Rectal smooth muscle tissue (tissue), 1 donor: ENCODE results near the gene MPP3.
"Not testable (repeated sequence)": the region's sequence is repeated elsewhere in the genome, so short reads cannot be mapped to it uniquely, and the experiment has no call there.

ENCODE experiments used
- H3K27ac ChIP-seq: one replicate; pipeline ENCODE4 v1.7.0; 2013; ENCODE audit warnings: low read depth, low read length, inconsistent platforms
- H3K27me3 ChIP-seq: one replicate; pipeline ENCODE4 v1.7.0; 2013; ENCODE audit warnings: low read length; ENCODE audit not compliant: control insufficient read depth, insufficient read depth
- H3K36me3 ChIP-seq: one replicate; pipeline ENCODE4 v1.7.0; 2013; ENCODE audit warnings: low read length; ENCODE audit not compliant: control insufficient read depth, insufficient read depth
- H3K4me1 ChIP-seq: one replicate; pipeline ENCODE4 v1.7.0; 2013; ENCODE audit warnings: low read length; ENCODE audit not compliant: control insufficient read depth, insufficient read depth
- H3K4me3 ChIP-seq: one replicate; pipeline ENCODE4 v1.7.0; 2013; ENCODE audit warnings: low read length
- H3K9ac ChIP-seq: one replicate; pipeline ENCODE4 v1.7.0; 2013; ENCODE audit warnings: low read length

Gene MPP3

DNA sequence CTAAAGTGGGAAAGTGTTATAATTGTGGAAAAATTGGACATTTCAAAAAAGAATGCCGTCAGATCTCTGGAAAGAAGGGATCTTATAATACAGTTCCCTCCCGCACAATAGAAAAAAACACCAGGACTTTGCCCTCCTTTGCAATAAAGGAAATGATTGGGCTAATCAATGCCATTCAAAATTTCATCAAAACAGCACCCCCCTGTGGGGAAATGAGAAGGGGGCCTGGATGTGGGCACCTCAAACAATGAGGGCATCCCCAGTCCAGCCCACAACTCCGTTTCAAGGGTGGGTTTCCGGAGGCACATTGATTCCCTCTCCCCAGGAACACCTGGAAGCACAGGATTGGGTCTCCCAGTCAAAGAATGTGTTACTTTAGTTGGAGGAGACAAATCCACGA is 40.1 kb upstream of the MPP3 start:
- Histone ChIP-seq H3K4me1 (no peaks in the 10 kb centered on the region), H3K27me3 (no peaks in the 10 kb centered on the region), H3K9ac (no peak overlapping the region), H3K36me3 (no peaks in the 10 kb centered on the region), H3K27ac (no peak overlapping the region), H3K4me3 (peak overlapping the region; percentile 13)

DNA sequence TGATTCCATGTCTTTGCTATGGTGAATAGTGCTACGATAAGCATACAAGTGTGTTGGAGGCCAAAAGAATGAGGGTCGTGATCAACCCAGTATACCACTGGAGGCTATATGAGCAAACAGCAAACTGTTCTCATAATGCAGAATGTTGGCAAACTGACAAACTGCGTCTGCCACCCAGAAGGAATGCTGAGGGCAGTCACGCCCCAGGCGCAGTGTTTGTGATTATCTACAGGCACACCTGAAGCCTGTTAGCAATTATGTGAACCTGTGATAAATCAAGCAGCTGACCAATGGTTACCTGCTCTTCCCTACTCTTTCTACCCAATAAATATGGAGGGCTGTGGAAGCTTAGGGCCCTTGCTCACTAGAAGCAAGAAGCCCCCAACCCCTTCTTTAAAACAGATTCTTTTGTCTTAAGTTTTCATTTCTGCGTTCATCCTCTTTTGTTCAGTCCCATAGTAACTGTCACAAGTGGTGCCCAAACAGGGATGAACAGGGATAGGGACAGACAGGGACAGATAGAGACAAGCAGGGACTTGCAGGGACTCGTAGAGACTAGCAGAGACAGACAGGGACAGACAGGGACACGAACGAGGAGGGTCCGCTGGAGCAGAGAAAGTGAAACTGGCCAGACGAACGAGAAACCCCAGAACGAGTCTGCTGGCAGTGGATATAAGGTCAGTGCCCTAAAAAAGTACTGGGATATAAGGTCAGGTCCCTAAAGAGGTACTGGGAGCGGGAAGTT is 39.2 kb upstream of the MPP3 start:
- H3K9ac ChIP-seq, result peak overlapping the region; percentile 40
- H3K27ac ChIP-seq, result no peak overlapping the region
- peak overlapping the region; percentile 54 for H3K4me3 ChIP-seq
- H3K36me3 ChIP-seq, result no peaks in the 10 kb centered on the region
- no peaks in the 10 kb centered on the region for H3K4me1 ChIP-seq
- H3K27me3 ChIP-seq, result no peaks in the 10 kb centered on the region

DNA sequence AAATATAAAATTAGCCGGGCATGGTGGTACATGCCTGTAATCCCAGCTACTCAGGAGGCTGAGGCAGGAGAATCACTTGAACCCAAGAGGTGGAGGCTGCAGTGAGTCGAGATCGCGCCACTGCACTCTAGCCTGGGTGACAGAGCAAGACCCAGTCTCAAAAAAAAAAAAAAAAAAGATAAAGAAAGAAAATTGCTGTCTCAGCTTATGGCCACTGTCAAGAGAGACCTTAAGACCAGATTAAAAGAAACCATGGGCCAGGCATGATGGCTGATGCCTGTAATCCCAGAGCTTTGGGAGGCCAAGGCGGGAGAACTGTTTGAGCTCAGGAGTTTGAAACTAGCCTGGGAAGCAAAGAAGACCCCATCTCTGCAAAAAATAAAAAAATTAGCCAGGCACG is 36.1 kb upstream of the MPP3 start:
- not testable (repeated sequence) for H3K27me3 ChIP-seq, H3K4me3 ChIP-seq, H3K9ac ChIP-seq, H3K27ac ChIP-seq, H3K4me1 ChIP-seq, H3K36me3 ChIP-seq

DNA sequence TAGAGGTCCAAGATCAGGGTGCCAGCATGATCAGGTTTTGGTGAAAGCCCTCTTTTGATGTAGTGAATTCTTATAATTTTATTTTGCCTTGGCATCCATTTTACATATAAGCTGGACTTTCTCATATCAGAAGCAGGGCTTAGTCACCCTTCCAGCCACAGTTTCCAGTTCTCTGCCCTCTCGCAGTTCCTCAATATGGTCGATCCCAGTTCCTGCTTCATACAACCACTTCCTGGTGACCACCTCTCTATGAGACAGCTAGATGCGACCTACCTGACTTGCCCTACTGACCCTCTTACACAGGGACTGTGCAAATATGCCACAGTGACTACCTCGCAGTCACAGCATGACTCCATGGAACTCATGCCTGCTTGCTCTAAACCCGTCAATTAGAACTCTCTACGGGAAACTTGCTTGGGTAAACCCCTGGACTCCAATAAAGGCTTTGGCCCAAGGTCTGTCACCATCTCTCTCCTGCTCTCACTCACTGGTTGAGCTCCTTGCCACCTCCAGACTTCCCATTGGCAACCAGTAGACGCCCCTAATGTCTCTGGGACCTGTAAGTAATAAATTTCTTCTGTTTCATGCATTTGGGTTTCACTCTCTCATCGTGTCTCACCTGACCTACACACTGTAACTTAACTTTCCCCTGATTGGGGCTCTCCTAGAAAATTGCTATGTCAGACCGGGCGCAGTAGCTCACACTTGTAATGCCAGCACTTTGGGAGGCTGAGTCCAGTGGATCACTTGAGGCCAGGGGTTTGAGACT is 35.5 kb upstream of the MPP3 start:
- no peak overlapping the region for H3K27ac ChIP-seq
- H3K36me3 ChIP-seq, result no peaks in the 10 kb centered on the region
- H3K9ac ChIP-seq, result no peak overlapping the region

DNA sequence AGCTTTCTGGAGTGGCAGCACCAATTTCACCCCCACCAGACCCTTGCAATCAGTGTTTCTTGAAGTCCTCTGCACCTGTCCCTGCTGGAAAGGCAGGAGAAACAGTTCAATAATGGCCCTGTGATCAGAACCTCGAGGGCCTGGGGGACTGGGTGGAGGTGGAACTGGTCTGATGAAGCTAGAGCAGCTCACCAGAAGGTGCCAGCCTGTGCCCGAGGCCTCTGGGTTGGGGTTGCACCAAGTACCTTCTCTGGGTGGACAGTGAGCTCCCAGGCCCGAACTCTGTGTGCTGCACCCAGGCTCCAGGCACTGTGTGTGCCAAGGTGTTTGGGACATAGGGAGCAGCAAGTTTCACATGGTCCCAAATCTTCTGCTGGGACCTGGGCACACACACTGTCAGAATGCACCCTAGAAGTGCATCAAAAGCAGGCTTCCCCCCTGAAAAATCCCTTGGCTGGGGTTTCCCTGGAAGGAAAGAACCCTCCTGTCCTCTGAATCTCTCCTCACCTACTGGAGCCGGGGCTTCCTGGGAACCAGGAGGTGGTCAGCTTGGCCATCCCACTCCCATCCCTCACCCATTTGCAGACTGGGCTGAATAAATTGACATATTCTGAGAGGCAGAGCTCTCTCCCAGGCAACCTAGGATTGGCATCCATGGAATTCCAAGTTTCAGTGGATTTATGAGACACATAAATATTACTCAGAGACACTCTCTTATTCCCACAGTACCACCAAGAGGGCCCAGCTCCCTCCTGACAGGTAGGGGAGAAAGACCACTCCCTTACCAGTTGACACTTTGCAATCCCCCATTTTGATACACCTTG is 31.4 kb upstream of the MPP3 start:
- Histone ChIP-seq H3K27me3 (no peaks in the 10 kb centered on the region), H3K4me3 (no peak overlapping the region), H3K36me3 (no peaks in the 10 kb centered on the region), H3K9ac (no peak overlapping the region), H3K4me1 (no peaks in the 10 kb centered on the region), H3K27ac (no peak overlapping the region)

More for the DNA sequence above, 35.5 kb upstream of the MPP3 start:
- Histone ChIP-seq H3K27me3 (no peaks in the 10 kb centered on the region), H3K4me1 (no peaks in the 10 kb centered on the region), H3K4me3 (no peak overlapping the region)

DNA sequence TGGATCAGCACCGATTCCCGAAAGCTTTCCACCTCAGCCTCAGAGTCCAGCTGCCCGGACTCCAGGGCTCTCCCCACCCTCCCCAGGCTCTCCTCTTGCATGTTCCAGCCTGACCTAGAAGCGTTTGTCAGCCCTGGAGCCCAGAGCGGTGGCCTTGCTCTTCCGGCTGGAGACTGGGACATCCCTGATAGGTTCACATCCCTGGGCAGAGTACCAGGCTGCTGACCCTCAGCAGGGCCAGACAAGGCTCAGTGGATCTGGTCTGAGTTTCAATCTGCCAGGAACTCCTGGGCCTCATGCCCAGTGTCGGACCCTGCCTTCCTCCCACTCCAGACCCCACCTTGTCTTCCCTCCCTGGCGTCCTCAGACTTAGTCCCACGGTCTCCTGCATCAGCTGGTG is 29.0 kb upstream of the MPP3 start:
- Histone ChIP-seq H3K4me3 (no peak overlapping the region), H3K27ac (no peak overlapping the region), H3K36me3 (no peaks in the 10 kb centered on the region), H3K9ac (no peak overlapping the region), H3K27me3 (no peaks in the 10 kb centered on the region), H3K4me1 (no peaks in the 10 kb centered on the region)

DNA sequence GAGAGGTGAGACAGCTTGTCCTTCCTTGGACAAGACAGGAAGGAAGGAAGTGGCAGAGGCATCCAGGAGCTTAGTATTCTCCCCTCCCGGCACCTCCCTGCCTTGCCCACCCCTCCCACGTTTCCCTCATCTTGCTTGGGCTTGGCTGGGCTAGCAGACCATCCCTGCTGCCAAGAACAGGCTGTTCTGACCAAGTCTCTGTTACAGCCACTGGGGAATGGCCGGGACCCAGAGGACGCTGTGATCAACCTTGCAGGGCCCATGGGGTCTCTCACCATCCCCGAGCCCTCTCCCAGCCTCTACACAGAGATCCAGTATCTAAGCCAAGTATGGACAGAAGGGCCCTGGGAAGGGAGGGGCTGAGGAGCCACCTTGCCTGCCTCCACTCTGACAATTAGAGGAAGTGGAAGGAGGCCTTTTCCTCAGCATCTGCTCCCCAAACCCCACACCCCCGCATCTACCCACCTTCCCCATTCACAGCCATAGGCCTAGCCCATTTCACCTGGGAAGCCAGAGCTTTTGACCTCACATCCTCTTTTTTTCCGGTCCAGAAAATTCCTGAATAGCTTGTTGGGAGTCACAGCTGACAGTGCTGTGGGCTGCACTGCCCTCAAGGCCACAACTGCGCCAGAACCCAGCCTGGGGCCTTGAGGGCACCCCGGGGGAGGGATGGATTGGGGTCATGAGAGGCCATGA is 28.1 kb upstream of the MPP3 start:
- Histone ChIP-seq H3K36me3 (no peaks in the 10 kb centered on the region), H3K27ac (no peak overlapping the region), H3K4me1 (no peaks in the 10 kb centered on the region), H3K9ac (no peak overlapping the region), H3K4me3 (no peak overlapping the region), H3K27me3 (no peaks in the 10 kb centered on the region)

DNA sequence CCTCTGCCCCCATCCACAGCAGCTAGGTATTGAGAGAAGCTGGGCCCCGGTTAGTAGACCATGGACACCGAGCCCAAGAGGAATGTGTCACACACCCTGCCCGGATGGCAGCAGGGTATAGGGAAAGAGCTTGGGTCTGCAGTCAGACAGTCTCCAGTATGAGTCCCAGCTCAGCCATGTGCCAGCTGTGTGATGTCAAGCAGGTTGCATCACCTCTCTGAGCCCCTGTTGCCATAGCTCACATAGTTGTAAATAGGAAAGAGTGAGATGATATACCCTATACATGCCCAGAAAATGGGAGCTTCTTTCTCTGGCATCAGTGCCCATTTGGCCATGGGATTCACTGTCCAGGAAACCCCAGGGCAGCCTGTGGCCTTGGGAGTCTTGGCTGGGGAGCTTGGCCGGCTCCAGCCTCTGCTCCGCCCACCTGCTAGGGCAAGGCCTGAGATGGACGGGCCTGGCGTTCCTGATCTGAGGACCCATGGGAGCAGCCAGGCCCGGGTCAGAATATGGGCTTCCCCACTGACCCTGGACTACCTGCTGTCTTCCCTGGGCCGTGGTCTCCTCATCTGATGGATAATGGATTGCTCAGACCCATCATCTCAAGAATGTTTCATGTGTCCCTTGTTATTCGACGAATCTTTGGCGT is 27.3 kb upstream of the MPP3 start:
- Histone ChIP-seq H3K9ac (no peak overlapping the region), H3K4me3 (no peak overlapping the region)

DNA sequence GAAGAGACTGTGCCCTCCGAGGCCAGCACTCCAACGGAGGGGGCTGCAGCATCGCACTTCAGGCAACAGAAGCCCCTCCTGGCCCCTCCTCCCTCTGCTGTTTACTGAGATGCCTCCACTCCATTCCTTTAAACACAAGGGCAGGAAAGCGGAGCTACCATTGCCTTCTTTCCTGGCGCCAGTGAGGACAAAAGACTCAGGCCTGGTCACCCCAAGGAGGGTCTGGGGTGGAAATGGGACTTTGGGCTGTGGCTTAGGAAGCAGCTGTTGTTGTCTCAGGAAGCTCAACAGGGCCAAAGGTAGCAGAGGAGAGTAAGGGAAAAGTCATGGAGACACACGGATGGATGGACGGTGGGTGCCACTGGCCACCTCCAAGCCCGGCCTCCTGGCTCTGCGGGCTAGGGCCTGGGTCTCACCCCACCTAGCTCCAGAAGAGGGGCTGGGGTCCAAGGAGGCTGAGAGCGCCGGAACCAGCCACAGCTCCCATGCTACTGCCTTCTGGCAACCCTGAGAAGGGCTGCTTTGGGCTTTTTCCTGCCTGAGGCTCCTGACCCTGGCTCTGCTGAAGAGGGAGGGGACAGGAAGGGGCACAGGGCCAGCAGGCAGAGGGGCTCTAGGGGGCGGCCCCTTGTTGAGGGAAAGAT is 25.1 kb upstream of the MPP3 start:
- no peak overlapping the region for H3K4me3 ChIP-seq
- H3K27me3 ChIP-seq, result no peaks in the 10 kb centered on the region
- H3K4me1 ChIP-seq, result no peaks in the 10 kb centered on the region
- H3K27ac ChIP-seq, result no peak overlapping the region
- H3K9ac ChIP-seq, result no peak overlapping the region
- no peaks in the 10 kb centered on the region for H3K36me3 ChIP-seq

More for the DNA sequence above, 27.3 kb upstream of the MPP3 start:
- H3K36me3 ChIP-seq, result no peaks in the 10 kb centered on the region
- H3K4me1 ChIP-seq, result no peaks in the 10 kb centered on the region
- H3K27me3 ChIP-seq, result no peaks in the 10 kb centered on the region
- H3K27ac ChIP-seq, result no peak overlapping the region

DNA sequence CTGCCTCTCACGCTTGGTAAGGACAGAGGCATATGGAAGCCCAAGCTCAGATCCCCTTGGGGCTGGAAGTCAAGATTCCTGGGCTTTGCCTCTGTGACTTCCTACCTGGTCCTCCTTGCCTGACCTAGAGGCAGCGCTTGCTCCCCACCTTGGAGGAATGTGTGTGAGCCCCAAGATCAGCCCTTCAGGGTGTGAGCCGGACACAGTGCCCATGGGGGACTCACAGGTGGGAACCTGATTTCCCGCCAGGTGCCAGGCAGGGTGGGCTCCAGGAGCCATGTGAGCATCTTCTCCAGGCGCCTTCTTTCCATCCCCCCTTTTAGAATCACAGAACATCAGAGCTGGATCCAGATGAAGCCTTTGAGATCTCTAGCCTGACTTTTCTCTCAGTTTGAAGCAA is 24.2 kb upstream of the MPP3 start:
- Histone ChIP-seq H3K4me3 (no peak overlapping the region), H3K9ac (no peak overlapping the region), H3K36me3 (no peaks in the 10 kb centered on the region), H3K27me3 (no peaks in the 10 kb centered on the region), H3K27ac (no peak overlapping the region), H3K4me1 (no peaks in the 10 kb centered on the region)

DNA sequence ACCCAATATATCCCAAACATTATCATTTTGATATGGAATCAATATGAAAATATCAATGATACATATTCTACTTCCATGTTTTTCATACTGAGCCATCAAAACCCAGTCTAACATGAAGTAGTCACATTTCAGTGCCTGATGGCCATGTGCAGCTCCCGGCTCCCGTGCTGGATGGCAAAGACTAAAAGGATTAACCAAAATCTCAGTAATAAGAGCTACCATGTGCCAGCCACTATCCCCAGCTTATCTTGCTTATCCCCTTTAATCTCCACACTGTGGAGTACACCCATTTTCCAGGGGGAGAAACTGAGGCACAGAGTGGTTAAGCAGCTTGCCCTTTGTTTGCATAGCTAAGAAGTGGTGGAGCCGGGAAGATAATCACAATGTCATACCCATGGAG is 23.2 kb upstream of the MPP3 start:
- Histone ChIP-seq H3K36me3 (no peaks in the 10 kb centered on the region), H3K27me3 (no peaks in the 10 kb centered on the region), H3K27ac (no peak overlapping the region), H3K4me1 (no peaks in the 10 kb centered on the region), H3K4me3 (no peak overlapping the region), H3K9ac (no peak overlapping the region)
